Right ventricle myocardium inferior (tissue), 1 donor: ENCODE results near the gene GNAQ. TPM values are rescaled to one million over a fixed set of nuclear protein-coding genes. Genes with fewer than 3 reads are reported as not detected.
"Not testable (repeated sequence)": the region's sequence is repeated elsewhere in the genome, so short reads cannot be mapped to it uniquely, and the experiment has no call there.

ENCODE experiments used
- ATAC-seq: fragments of 200-7000 bp; cut with Tn5 transposase; one replicate; pipeline ENCODE4 v1.9.1; 2020; ENCODE audit warnings: mild to moderate bottlenecking, moderate library complexity
- DNase-seq: peaks from one replicate; pipeline ENCODE4 v3.0.0; 2021; ENCODE audit errors: missing footprints
- intact Hi-C: fragments of 100-400 bp; cut with DNase I; formaldehyde crosslinking; loops from one replicate; pipeline ENCODE4 v1.11.0; 2022
- total RNA-seq: library from RNA; stranded (reverse); fragmentation: NEBNext Ultra II Directional; extraction: Animal tissue kit (Norgen Biotek cat#: 25700); gene quantifications from one replicate; pipeline ENCODE4 v1.2.1, GENCODE V29; 2021
- donor health status: DM: no; HTN: yes; CAD: no; lungs with severe emphysema.

GNAQ gene
- total RNA-seq, 1 donor from 2014 or later, result 15.9 TPM

- no peak for DNase-seq
- no peak for ATAC-seq
- intact Hi-C loops, result no loop called here
These were observed 319.0 kb downstream of the GNAQ start for GRCh38 chr9:77712533-77713130.

- intact Hi-C loops, result no loop called here
- no peak for ATAC-seq
These were observed 320.5 kb downstream of the GNAQ start for GRCh38 chr9:77710965-77711648.

GRCh38 chr9:77710316-77710715, 321.3 kb downstream of the GNAQ start:
- DNase-seq, result no peak
- intact Hi-C loops, result no loop called here
- ATAC-seq, result no peak

More at GRCh38 chr9:77710965-77711648, 320.5 kb downstream of the GNAQ start:
- no peak for DNase-seq

GRCh38 chr9:77708064-77708815, 323.4 kb downstream of the GNAQ start:
- no peak for ATAC-seq
- DNase-seq, result no peak
- intact Hi-C loops, result no loop called here

- intact Hi-C loops, result no loop called here
- DNase-seq, result no peak
- ATAC-seq, result peak; percentile 91
These were observed 324.1 kb downstream of the GNAQ start for GRCh38 chr9:77707383-77708063.

- DNase-seq (no peak), ATAC-seq (no peak)
- intact Hi-C loops, result no loop called here
These were observed 326.0 kb downstream of the GNAQ start for GRCh38 chr9:77705636-77706035.

- intact Hi-C loops, ATAC-seq, DNase-seq: not testable (repeated sequence)
These were observed 328.9 kb downstream of the GNAQ start for GRCh38 chr9:77702521-77703390.

GRCh38 chr9:77697238-77697984, 334.2 kb downstream of the GNAQ start:
- intact Hi-C loops, result no loop called here
- DNase-seq (no peak), ATAC-seq (no peak)

GRCh38 chr9:77690723-77691122, 340.9 kb downstream of the GNAQ start:
- ATAC-seq, intact Hi-C loops, DNase-seq: not testable (repeated sequence)

GRCh38 chr9:77690119-77690518, 341.5 kb downstream of the GNAQ start:
- intact Hi-C loops, DNase-seq, ATAC-seq: not testable (repeated sequence)

- intact Hi-C loops, DNase-seq: not testable (repeated sequence)
These were observed 343.9 kb downstream of the GNAQ start for GRCh38 chr9:77687737-77688136.

GRCh38 chr9:77680581-77680980, 351.0 kb downstream of the GNAQ start:
- intact Hi-C loops, result no loop called here
- ATAC-seq, result no peak

More at GRCh38 chr9:77687737-77688136, 343.9 kb downstream of the GNAQ start:
- not testable (repeated sequence) for ATAC-seq

GRCh38 chr9:77679661-77680368, 351.8 kb downstream of the GNAQ start:
- no peak for DNase-seq
- intact Hi-C loops, result no loop called here
- ATAC-seq, result no peak

More at GRCh38 chr9:77680581-77680980, 351.0 kb downstream of the GNAQ start:
- DNase-seq, result no peak

- ATAC-seq, result no peak
These were observed 352.5 kb downstream of the GNAQ start for GRCh38 chr9:77679088-77679487.

GRCh38 chr9:77677957-77678535, 353.6 kb downstream of the GNAQ start:
- intact Hi-C loops, result no loop called here
- no peak for ATAC-seq
- no peak for DNase-seq

More at GRCh38 chr9:77679088-77679487, 352.5 kb downstream of the GNAQ start:
- intact Hi-C loops, result no loop called here
- no peak for DNase-seq

GRCh38 chr9:77677397-77677796, 354.2 kb downstream of the GNAQ start:
- DNase-seq, result no peak
- intact Hi-C loops, result no loop called here
- ATAC-seq, result no peak
